ENCODE measurements around the gene ARL4C.
"Not testable (repeated sequence)": the region's sequence is repeated elsewhere in the genome, so short reads cannot be mapped to it uniquely, and the experiment has no call there.

Gene ARL4C

GRCh38 chr2:234458466-234458865, 38.4 kb downstream of the ARL4C start:
- DNase-seq: no peak
- H3K4me3 Mint-ChIP-seq: no peak overlapping the region
- H3K9me3 Mint-ChIP-seq: peaks cover 48% of the 10 kb centered on the region
- TF ChIP-seq CTCF (IDR thresholded peaks at IDR 0.05): no peak
- peaks cover 15% of the 10 kb centered on the region for H3K36me3 Mint-ChIP-seq (ENCODE audit: low read depth)
- H3K4me1 Mint-ChIP-seq: peaks cover 16% of the 10 kb centered on the region
- no peak overlapping the region for H3K27ac Mint-ChIP-seq
- H3K27me3 Mint-ChIP-seq (ENCODE audit: low read depth, poor library complexity): peaks cover 4% of the 10 kb centered on the region

GRCh38 chr2:234457421-234457820, 39.5 kb downstream of the ARL4C start:
- peaks cover 20% of the 10 kb centered on the region for H3K36me3 Mint-ChIP-seq (ENCODE audit: low read depth)
- H3K4me1 Mint-ChIP-seq: peaks cover 9% of the 10 kb centered on the region
- no peak overlapping the region for H3K27ac Mint-ChIP-seq
- peaks cover 52% of the 10 kb centered on the region for H3K9me3 Mint-ChIP-seq
- no peaks in the 10 kb centered on the region for H3K27me3 Mint-ChIP-seq (ENCODE audit: low read depth, poor library complexity)
- no peak for DNase-seq
- no peak for TF ChIP-seq CTCF (IDR thresholded peaks at IDR 0.05)
- no peak overlapping the region for H3K4me3 Mint-ChIP-seq

- H3K9me3 Mint-ChIP-seq: peaks cover 50% of the 10 kb centered on the region
- DNase-seq; H3K4me3 Mint-ChIP-seq; H3K27ac Mint-ChIP-seq; H3K27me3 Mint-ChIP-seq (ENCODE audit: low read depth, poor library complexity): not testable (repeated sequence)
- peaks cover 20% of the 10 kb centered on the region for H3K36me3 Mint-ChIP-seq (ENCODE audit: low read depth)
- H3K4me1 Mint-ChIP-seq: peaks cover 11% of the 10 kb centered on the region
Observed at GRCh38 chr2:234455246-234455645, 41.6 kb downstream of the ARL4C start.

- DNase-seq: no peak
- Mint-ChIP-seq H3K27me3 (ENCODE audit: low read depth, poor library complexity) (no peaks in the 10 kb centered on the region), H3K9me3 (peaks cover 46% of the 10 kb centered on the region), H3K36me3 (ENCODE audit: low read depth) (peaks cover 20% of the 10 kb centered on the region), H3K4me3 (no peak overlapping the region), H3K4me1 (peaks cover 14% of the 10 kb centered on the region), H3K27ac (no peak overlapping the region)
- no peak for TF ChIP-seq CTCF (IDR thresholded peaks at IDR 0.05)
Observed at GRCh38 chr2:234454433-234454832, 42.4 kb downstream of the ARL4C start.

GRCh38 chr2:234453216-234453615, 43.7 kb downstream of the ARL4C start:
- H3K27ac Mint-ChIP-seq: no peak overlapping the region
- H3K4me3 Mint-ChIP-seq: no peak overlapping the region
- no peak for DNase-seq
- peaks cover 26% of the 10 kb centered on the region for H3K4me1 Mint-ChIP-seq
- H3K36me3 Mint-ChIP-seq (ENCODE audit: low read depth): peaks cover 17% of the 10 kb centered on the region
- H3K9me3 Mint-ChIP-seq: peaks cover 40% of the 10 kb centered on the region
- H3K27me3 Mint-ChIP-seq (ENCODE audit: low read depth, poor library complexity): no peaks in the 10 kb centered on the region
- no peak for TF ChIP-seq CTCF (IDR thresholded peaks at IDR 0.05)

GRCh38 chr2:234451852-234452625, 44.8 kb downstream of the ARL4C start:
- Mint-ChIP-seq H3K27ac (no peak overlapping the region), H3K9me3 (peaks cover 28% of the 10 kb centered on the region), H3K36me3 (ENCODE audit: low read depth) (peaks cover 7% of the 10 kb centered on the region), H3K27me3 (ENCODE audit: low read depth, poor library complexity) (no peaks in the 10 kb centered on the region), H3K4me3 (no peak overlapping the region), H3K4me1 (peaks cover 38% of the 10 kb centered on the region)
- TF ChIP-seq CTCF (IDR thresholded peaks at IDR 0.05): no peak
- DNase-seq: no peak
